BLaER1 treated with 17β-estradiol and CSF1 and Interleukin-3, amounts not matched to agents 10 nM and 100 nM (cell line): ENCODE results near the gene NFS1.

Experiments used
- H3K27ac ChIP-seq, 11 experiments: shearing (Covaris generic); formaldehyde crosslinking; 2 replicates each; pipeline ENCODE4 v1.8.1; 2022
- H3K27me3 ChIP-seq, 11 experiments: shearing (Covaris generic); formaldehyde crosslinking; 2 replicates each; pipeline ENCODE4 v1.8.1; 2022
- H3K36me3 ChIP-seq, 11 experiments: shearing (Covaris generic); formaldehyde crosslinking; 2 replicates each; pipeline ENCODE4 v1.8.1; 2022
- H3K4me1 ChIP-seq, 10 experiments: shearing (Covaris generic); formaldehyde crosslinking; 2 replicates each; pipeline ENCODE4 v1.8.1; 2022
- H3K4me2 ChIP-seq, 11 experiments: shearing (Covaris generic); formaldehyde crosslinking; 2 replicates each; pipeline ENCODE4 v1.8.1; 2022
- H3K4me3 ChIP-seq, 10 experiments: shearing (Covaris generic); formaldehyde crosslinking; 2 replicates each; pipeline ENCODE4 v1.8.1; 2022
- H3K9ac ChIP-seq, 11 experiments: shearing (Covaris generic); formaldehyde crosslinking; 2 replicates each; pipeline ENCODE4 v1.8.1; 2022
- H3K9me3 ChIP-seq, 11 experiments: shearing (Covaris generic); formaldehyde crosslinking; replicated peaks in 1 of 11; 2 replicates each; pipeline ENCODE4 v1.8.1; 2022
- H4K20me1 ChIP-seq, 11 experiments: shearing (Covaris generic); formaldehyde crosslinking; 2 replicates each; pipeline ENCODE4 v1.8.1; 2022
- Cebpa-rat ChIP-seq, 11 experiments: shearing (Covaris generic); IDR thresholded peaks; 2 replicates each; pipeline ENCODE4 v1.8.1; 2022

Gene NFS1

GRCh38 chr20:35644806-35645205 is 54.3 kb downstream of the NFS1 start:
- H3K9me3 ChIP-seq = no peaks in the 10 kb centered on the region
- no peak for TF ChIP-seq Cebpa-rat (IDR thresholded peaks at IDR 0.05)
- H3K27ac ChIP-seq = no peak overlapping the region
- peaks cover 6 to 55% (median 33%) of the 10 kb centered on the region in 11 experiments; a peak in 18 of 22 replicates for H3K36me3 ChIP-seq
- H3K4me2 ChIP-seq = no peak overlapping the region
- H3K27me3 ChIP-seq = no peaks in the 10 kb centered on the region
- H3K9ac ChIP-seq = no peak overlapping the region
- peaks cover 71 to 100% (median 97%) of the 10 kb centered on the region in 11 experiments; a peak in 21 of 22 replicates for H4K20me1 ChIP-seq
- H3K4me1 ChIP-seq = peaks cover 0 to 8% (median 0%) of the 10 kb centered on the region in 10 experiments; a peak in 5 of 20 replicates
- H3K4me3 ChIP-seq = no peak overlapping the region

DNA sequence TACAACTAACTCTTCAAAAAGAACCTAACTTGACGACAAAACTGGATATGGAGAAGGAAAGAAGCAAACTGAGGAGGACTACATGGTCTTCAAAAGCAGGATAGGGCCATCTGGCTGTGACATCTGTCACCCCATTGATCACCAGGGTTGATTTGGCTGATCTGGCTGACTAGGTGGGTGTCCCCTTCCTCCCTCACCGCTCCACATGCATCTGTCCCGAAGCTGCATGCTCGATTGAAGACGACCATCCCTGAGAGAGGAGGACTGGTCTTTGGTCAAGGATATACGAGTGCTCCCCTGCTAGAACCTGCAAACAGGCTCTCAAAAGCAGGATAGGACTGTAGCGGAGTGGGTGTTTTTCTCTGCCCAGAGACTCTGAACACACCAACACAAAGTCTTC is 56.1 kb downstream of the NFS1 start:
- Histone ChIP-seq H3K9ac (no peak overlapping the region), H3K4me1 (peaks cover 0 to 8% (median 0%) of the 10 kb centered on the region in 10 experiments; a peak in 5 of 20 replicates), H3K4me3 (no peak overlapping the region), H3K36me3 (peaks cover 0 to 44% (median 25%) of the 10 kb centered on the region in 11 experiments; a peak in 17 of 22 replicates), H3K4me2 (no peak overlapping the region), H3K9me3 (no peaks in the 10 kb centered on the region), H4K20me1 (peaks cover 53 to 100% (median 97%) of the 10 kb centered on the region in 11 experiments; a peak in 21 of 22 replicates), H3K27ac (no peak overlapping the region), H3K27me3 (no peaks in the 10 kb centered on the region)
- TF ChIP-seq Cebpa-rat (IDR thresholded peaks at IDR 0.05) = no peak

GRCh38 chr20:35641743-35642142 is 57.4 kb downstream of the NFS1 start:
- Histone ChIP-seq H3K27me3 (no peaks in the 10 kb centered on the region), H3K4me2 (no peak overlapping the region; a peak in 1 of 22 replicates), H3K27ac (no peak overlapping the region), H3K36me3 (peaks cover 0 to 34% (median 17%) of the 10 kb centered on the region in 11 experiments; a peak in 14 of 22 replicates), H3K4me1 (peaks cover 0 to 8% (median 0%) of the 10 kb centered on the region in 10 experiments; a peak in 5 of 20 replicates), H3K9me3 (no peaks in the 10 kb centered on the region), H3K4me3 (no peak overlapping the region), H3K9ac (no peak overlapping the region), H4K20me1 (peaks cover 53 to 100% (median 97%) of the 10 kb centered on the region in 11 experiments; a peak in 20 of 22 replicates)
- no peak for TF ChIP-seq Cebpa-rat (IDR thresholded peaks at IDR 0.05)

GRCh38 chr20:35640724-35641123 is 58.4 kb downstream of the NFS1 start:
- H3K27ac ChIP-seq = no peak overlapping the region
- H3K4me1 ChIP-seq = peaks cover 0 to 8% (median 0%) of the 10 kb centered on the region in 10 experiments; a peak in 5 of 20 replicates
- no peaks in the 10 kb centered on the region for H3K9me3 ChIP-seq
- TF ChIP-seq Cebpa-rat (IDR thresholded peaks at IDR 0.05) = no peak
- no peaks in the 10 kb centered on the region for H3K27me3 ChIP-seq
- H3K36me3 ChIP-seq = peaks cover 0 to 31% (median 15%) of the 10 kb centered on the region in 11 experiments; a peak in 14 of 22 replicates
- H3K4me2 ChIP-seq = no peak overlapping the region
- H3K4me3 ChIP-seq = no peak overlapping the region
- peaks cover 43 to 100% (median 97%) of the 10 kb centered on the region in 11 experiments; a peak in 20 of 22 replicates for H4K20me1 ChIP-seq
- no peak overlapping the region for H3K9ac ChIP-seq

DNA sequence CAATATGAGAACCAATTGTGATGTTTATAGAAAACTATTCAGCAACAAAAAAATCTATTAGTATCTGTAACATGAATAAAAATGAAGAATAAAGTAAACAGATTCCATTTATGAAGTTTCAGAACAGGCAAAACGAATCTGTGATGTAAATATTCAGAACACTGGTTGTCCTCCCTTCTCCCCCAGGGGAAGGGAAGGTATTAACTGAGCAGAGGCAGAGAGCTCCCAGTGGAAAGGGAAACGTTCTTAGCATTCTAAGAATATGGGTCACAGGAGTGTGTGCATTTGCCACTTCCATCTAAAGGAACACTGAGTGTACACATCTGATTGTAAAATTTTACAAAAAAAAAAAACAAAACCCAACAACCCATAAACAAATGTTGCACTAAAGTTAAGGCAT is 60.4 kb downstream of the NFS1 start:
- no peak overlapping the region for H3K4me3 ChIP-seq
- peaks cover 0 to 8% (median 0%) of the 10 kb centered on the region in 10 experiments; a peak in 5 of 20 replicates for H3K4me1 ChIP-seq
- H3K9ac ChIP-seq = no peak overlapping the region
- no peak for TF ChIP-seq Cebpa-rat (IDR thresholded peaks at IDR 0.05)
- no peaks in the 10 kb centered on the region for H3K9me3 ChIP-seq
- H3K27ac ChIP-seq = no peak overlapping the region
- H3K27me3 ChIP-seq = no peaks in the 10 kb centered on the region
- H4K20me1 ChIP-seq = peaks cover 43 to 96% (median 90%) of the 10 kb centered on the region in 11 experiments; a peak in 20 of 22 replicates
- H3K4me2 ChIP-seq = no peak overlapping the region
- peaks cover 0 to 21% (median 10%) of the 10 kb centered on the region in 11 experiments; a peak in 11 of 22 replicates for H3K36me3 ChIP-seq

DNA sequence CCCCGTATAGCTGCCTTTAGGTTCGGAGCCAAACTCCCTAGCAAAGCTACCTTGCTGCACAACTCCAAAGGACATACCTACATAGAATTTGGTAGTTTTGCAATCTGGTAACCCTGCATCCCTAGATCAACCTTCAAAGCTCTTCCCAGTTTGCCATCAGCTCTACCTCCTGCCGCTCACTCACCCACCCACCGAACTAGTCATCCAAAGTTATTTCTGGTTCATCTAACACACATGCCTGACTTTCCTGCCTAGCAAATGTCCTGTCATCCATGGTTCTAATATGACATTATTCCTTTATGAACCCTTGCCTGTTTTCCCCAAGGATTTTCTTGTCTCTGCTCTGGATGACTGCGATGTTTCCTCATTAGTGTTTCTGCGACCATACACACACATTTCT is 61.9 kb downstream of the NFS1 start:
- H3K36me3 ChIP-seq = peaks cover 7 to 34% (median 17%) of the 10 kb centered on the region in 11 experiments; a peak in 21 of 22 replicates
- no peak overlapping the region for H3K4me2 ChIP-seq
- no peak overlapping the region for H3K4me3 ChIP-seq
- no peaks in the 10 kb centered on the region for H3K27me3 ChIP-seq
- H3K27ac ChIP-seq = no peak overlapping the region
- peaks cover 0 to 7% (median 0%) of the 10 kb centered on the region in 10 experiments; a peak in 4 of 20 replicates for H3K4me1 ChIP-seq
- H4K20me1 ChIP-seq = peaks cover 35 to 96% (median 86%) of the 10 kb centered on the region in 11 experiments; a peak in 19 of 22 replicates
- no peak overlapping the region for H3K9ac ChIP-seq
- H3K9me3 ChIP-seq = no peaks in the 10 kb centered on the region
- no peak for TF ChIP-seq Cebpa-rat (IDR thresholded peaks at IDR 0.05)

DNA sequence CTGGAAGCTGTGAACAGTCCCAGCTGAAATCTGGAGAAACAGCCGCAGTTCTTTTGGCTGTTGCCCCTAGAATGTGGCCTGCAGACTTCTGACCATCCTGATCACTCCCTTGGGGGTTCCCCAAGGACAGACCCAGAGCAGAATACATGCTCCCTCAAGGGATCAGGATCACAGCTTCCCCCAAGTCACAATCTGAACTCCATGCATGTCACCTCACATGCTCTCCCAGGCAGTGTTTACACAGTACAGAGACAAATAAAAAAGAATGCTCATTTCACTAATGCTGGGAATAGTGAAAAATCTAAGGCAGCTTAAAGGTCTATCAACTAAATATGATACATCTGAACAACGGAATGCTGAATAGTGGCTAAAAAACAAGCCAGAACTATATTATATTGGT is 63.1 kb downstream of the NFS1 start:
- Histone ChIP-seq H3K9ac (no peak overlapping the region), H3K27ac (no peak overlapping the region), H3K9me3 (no peaks in the 10 kb centered on the region), H3K27me3 (no peaks in the 10 kb centered on the region), H4K20me1 (peaks cover 25 to 96% (median 81%) of the 10 kb centered on the region in 11 experiments; a peak in 20 of 22 replicates), H3K4me2 (no peak overlapping the region), H3K4me3 (no peak overlapping the region), H3K36me3 (peaks cover 18 to 38% (median 25%) of the 10 kb centered on the region in 11 experiments), H3K4me1 (no peaks in the 10 kb centered on the region)
- TF ChIP-seq Cebpa-rat (IDR thresholded peaks at IDR 0.05) = no peak

DNA sequence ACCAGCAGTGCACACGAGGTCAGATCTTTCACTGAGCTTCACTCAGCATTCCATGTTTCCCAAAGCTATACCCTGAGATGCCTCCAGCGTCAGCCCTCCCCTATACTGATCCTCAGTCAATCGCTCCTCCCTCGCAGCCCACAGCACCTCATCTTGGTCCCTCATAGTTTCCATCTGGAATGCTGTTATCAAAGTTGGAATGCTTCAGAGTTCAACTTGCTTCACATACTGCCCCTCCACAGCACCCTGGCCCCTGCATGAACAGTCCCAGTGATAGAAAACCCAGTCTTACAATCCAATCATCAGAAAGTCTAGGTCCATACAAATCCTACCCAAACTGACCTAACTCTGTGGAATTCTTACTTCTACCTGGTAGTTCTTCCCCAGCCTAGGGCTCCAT is 63.5 kb downstream of the NFS1 start:
- Histone ChIP-seq H3K4me1 (no peaks in the 10 kb centered on the region), H3K36me3 (peaks cover 23 to 43% (median 30%) of the 10 kb centered on the region in 11 experiments), H3K27me3 (no peaks in the 10 kb centered on the region), H4K20me1 (peaks cover 25 to 95% (median 78%) of the 10 kb centered on the region in 11 experiments; a peak in 20 of 22 replicates), H3K9ac (no peak overlapping the region), H3K27ac (no peak overlapping the region), H3K4me2 (no peak overlapping the region), H3K9me3 (no peaks in the 10 kb centered on the region), H3K4me3 (no peak overlapping the region)
- TF ChIP-seq Cebpa-rat (IDR thresholded peaks at IDR 0.05) = no peak

DNA sequence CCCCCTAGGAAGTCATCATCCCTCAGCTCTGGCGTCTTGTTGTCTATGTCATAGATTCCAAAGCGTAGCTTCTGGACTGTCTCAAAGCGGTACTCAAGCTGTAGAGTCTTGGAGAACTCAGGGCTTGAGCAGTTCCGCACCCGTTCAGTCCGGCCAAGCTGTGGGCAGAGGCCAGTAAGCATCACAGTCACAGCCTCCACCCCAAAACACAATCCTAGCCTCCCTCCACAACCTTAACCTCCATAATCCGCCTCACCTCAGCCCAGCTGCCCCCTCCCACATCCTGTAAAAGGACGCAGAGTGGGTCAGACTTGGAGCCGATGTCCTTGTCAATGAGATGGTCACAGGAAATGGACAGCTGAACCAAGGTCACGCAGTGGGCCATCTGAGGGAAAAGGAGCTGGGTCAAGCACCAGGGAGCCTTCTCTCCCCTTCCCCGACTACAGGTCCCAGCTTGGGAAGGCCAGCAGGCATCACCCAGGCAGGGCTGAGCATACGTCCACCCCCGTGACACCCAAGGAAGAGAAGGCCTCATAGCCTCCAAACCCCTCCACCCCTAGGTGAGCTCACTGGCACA is 66.5 kb downstream of the NFS1 start:
- Histone ChIP-seq H3K9me3 (no peaks in the 10 kb centered on the region), H3K4me2 (no peak overlapping the region), H4K20me1 (peaks cover 24 to 66% (median 58%) of the 10 kb centered on the region in 11 experiments; a peak in 20 of 22 replicates), H3K27ac (no peak overlapping the region), H3K36me3 (peaks cover 51 to 72% (median 59%) of the 10 kb centered on the region in 11 experiments), H3K4me1 (no peaks in the 10 kb centered on the region), H3K4me3 (no peak overlapping the region), H3K27me3 (no peaks in the 10 kb centered on the region), H3K9ac (no peak overlapping the region)
- TF ChIP-seq Cebpa-rat (IDR thresholded peaks at IDR 0.05) = no peak
